GF-D8 (cell line): ENCODE measurements around the gene TAOK1.
A peak's percentile ranks its signal among the peaks of the same experiment; 100 is the strongest.

ENCODE experiments used
- DNase-seq: peaks from one replicate; lab custom pipeline; 2025; lab: John Stamatoyannopoulos, UW

Gene TAOK1

DNA sequence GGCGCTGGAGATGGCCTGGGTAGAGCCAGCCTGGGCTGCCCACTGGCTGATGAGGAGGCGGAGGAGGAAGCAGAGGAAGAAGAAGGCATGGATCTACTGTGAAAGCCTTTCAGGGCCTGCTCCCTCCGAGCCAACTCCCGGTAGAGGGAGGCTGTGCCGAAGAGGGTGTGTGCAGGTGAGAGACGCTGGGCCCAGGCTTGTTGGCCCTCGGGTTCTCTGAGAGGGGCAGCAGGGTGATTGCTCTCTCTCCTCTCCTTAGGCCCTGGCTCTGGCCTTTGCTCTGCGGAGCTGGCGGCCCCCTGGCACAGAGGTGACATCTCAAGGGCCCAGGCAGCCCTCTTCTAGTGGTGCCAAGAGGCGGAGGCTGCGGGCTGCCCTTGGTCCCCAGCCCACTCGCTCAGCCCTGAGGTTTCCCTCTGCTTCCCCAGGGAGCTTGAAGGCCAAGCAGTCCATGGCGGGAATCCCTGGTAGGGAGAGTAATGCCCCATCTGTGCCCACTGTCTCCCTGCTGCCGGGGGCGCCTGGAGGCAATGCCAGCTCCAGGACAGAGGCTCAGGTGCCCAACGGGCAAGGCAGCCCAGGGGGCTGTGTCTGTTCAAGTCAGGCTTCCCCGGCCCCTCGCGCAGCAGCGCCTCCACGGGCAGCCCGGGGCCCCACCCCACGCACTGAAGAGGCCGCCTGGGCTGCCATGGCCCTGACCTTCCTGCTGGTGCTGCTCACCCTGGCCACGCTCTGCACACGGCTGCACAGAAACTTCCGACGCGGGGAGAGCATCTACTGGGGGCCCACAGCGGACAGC, 181.9 kb downstream of the TAOK1 start:
- no peak for DNase-seq

DNA sequence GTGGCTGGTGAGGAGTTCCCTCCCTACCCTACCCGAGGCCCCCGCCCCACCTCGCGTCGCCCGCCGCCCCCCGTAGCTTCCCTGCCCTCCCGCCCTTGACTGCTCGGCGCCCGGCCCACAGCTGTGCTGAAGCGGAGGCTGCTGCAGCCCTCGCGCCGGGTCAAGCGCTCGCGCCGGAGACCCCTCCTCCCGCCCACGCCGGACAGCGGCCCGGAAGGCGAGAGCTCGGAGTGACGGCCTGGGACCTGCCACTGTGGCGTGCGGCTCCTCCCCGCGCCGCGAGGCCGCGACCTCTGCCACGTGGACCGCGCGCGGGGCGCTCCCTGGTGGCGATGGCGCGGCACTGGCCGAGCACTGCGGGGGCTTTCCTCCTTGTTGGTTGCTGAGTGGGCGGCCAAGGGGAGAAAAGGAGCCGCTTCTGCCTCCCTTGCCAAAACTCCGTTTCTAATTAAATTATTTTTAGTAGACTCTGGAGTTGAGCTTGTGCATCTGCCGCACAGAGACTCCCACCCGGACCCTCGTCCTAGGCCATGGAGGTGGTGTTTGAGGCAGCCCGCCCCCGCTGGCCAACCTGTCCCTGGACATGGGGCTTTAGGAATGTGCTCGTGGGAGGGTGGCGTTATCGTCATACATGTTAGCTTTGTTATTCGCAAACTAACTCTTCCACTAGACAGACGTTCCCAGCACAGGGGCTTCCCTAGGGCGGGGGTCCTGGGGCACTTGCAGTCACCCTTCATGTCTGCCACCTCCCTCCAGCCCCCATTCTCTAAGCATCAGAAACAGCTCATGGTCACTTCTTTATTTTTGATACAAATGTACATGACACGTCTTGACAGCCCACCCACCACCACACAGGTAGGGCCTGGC, 182.8 kb downstream of the TAOK1 start:
- no peak for DNase-seq

DNA sequence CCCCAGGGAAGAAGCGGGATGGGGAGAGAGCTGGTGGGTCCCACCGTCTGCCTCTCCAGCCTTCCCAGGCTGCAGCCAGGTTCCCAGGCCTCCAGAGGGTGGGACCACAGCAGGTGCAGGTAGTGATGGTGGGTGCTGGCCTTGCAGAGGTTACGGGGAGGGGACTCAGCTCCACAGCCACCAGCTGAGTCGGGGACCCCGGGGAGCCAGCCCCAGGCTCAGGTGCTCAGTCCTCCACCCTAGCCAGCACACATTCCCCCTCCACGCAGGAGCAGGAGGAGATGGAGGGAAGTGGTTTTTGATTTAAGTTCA, 183.4 kb downstream of the TAOK1 start:
- DNase-seq = no peak

DNA sequence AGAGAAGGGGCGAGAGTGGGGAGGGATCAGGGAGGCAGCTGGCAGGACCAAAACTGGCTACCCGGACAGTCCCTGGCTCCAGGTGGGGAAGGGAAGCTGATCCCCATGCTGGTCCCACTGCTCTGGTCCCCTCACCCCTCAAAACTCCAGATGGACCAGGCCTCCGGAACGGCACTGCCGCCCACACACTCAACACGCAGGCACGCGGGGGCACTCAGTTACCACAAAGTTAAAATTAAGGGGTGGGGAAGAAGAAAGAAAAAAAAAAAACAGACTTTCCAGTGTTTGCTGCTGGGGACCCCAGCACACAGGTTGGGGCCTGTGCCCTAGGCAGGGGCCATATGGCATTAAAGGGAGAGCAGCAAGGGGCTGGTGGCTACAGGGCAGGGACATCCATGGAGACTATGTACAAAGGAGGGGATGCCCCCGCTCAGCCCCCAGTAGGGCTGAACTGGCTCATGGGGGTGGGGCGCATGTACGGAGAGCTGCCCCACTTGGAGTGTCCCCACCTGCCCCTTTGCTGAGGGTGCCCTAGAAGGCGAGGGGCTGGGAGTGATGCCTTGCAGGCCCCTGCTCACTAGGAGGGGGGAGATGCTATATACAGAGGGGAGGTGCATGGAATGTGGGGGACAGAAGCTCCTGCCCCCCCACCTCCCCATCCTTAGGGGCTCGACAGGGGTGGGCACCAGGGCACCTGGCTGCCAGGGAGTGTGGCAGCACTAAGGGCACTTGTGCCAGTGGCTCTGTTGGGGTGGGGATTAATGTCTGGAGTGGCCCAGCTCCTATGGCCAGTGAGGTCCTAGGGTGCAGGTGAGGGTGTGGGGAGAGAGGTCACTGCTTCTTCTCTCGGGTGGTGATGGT, 183.9 kb downstream of the TAOK1 start:
- no peak for DNase-seq

DNA sequence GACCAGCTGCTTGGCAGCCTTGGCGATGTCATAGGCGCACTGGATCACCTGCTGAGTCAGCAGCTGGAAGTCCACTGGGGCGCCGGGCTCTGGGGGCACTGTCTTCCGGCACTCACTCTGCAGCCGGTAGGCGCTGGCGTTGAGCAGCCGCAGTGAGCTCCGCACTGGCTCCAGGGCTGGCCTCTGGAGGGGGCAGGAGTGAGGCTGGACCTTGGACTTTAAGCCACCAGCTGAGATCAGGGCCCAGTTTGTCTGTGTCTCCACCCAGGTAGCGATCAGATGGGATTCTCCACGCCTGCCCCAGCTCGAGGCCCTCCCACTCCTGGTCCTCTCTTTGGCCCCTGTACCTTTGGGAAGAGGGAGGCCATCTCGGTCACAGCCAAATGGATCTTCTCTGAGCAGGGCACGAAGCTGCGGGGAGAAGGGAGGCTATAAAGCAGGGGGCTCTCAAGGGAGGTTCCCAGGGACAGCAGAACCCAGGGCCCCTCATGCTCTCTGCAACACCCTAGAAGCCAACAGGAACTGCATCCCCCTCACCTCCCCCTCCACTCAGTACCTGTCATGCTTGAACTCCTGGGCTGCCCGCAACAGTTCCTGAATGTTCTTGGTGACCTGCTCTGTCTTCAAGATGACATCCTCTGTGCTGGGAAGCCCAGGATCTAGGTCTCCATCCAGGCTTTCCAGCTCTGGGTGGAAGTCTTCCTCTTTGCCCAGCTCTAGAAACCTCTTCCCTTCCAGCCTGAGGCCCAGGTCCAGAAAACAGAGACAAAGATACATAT, 184.8 kb downstream of the TAOK1 start:
- no peak for DNase-seq

DNA sequence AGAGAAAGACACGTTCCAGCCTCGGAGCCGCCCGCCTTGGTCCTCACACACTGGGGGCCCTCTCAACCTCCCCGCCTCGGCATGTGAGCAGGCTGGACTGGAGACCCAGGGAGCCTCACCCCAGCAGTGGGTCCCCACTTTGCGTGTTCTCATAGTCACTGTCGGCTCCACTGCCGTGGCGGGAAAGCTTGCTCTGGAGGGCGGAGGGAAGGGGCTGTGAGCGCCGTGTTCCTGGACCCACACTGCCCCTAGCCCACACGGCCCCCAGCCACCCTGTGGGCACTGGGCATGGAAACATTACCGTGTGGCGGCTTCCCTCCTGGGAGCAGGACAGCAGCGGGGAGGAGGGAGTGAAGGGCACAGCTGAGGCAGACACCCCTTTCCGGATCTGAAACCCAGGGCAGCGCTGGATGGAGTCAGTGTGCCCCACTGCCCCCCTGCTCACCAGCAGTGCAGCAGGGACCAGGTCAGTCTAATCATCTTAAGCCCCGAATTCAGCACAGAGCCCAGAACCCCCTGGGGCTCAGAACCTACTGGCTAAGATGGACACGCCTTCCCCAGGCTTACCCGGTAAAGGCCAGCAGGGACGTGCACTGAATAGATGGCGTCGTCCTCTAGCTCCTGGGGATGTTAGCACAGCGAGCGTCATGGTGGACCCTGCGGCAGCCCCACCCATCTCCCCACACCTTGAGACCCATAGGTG, 185.5 kb downstream of the TAOK1 start:
- DNase-seq = no peak

DNA sequence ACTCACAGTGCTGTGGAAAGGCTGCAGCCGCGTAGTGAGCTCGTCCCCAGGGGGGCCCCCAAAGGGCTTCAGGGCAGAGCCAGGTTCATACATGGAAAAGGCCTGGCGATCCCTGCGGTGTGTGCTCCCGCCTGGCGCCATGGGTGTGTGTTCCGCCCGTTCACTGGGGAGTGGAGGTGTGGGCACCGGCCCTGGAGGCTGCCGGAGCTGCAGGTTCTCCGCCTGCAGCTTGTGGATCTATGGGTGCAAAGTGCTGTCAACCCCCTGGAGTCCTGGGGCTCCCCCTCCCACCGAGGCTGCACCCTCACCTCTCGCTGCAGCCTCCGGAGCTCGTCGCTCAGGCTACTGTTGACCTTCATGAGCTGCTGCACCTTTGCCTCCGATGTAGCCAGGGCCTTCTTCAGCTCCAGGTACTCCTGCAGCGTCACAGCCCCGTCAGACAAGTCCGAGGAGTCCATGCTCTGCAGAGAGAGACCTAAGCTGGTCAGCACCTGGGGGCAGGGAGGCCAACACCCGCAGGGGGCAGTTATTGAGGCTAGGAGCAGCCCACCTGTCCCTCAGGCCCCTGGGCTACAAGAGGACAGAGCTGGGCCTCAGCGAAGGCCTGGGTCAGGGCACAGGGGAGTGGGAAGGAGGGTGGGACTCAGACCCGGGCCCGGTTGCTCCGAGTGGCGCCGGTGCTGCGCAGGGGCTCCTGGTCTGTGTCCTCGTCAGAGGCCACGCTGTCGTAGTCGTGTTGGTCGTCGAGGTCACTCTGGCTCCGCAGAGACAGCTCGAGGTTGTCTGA, 186.2 kb downstream of the TAOK1 start:
- no peak for DNase-seq

DNA sequence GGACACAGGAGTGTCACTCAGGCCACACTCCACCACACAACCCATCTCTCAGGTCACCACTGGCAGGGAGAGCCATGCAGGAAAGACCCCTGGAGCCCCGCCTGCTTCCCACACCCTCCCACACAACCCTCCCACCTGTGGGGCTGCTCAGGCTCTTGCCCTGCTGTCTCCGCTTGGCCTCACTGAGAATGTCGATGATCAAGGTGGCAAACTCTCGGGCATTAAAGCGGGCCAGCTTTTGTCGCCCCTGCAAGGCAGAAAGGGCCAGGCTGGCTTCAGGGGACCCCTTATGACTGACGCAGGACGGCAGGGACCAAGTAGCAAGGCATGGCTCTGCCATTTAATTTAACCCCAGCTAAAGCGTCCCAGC, 186.8 kb downstream of the TAOK1 start:
- no peak for DNase-seq

DNA sequence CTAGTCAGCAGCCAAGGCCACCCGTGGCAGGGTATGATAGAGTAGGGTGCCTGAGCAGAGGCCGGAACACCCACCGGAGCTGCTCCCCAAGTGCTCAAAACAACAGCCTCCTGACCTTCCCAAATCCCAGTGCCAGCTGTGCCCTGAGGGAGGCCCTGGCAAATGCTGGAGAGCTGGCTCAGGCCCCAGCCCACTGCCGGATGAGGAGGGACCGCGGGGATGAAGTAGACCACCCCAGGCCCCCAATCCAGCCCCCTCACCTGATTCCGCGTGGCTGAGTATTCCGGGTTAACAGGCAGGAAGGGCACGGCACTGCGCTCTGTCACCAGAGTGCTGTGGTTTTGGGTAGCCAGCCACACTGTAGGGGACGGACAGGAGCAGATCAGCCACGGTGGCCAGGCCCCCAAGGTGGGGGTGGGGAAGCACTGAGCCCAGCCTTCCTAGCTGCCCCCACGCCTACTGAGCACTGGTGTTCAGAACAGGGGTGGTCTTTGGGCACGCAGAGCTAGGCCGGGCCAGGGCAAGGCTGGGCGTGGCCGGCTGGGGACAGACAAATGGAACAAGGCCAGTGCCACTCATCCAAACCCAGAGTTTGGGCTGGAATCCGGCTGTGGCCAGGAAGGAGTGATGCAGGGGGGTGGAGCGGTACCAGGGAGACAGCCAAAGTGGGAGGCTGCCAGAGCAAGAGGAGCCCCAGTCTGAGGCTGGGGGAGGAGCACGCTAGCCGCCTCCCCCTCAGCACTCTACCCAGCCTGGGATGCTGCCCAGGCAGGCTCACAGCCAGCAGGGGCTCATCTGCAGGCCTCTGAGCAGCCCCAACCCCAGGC, 187.4 kb downstream of the TAOK1 start:
- no peak for DNase-seq

DNA sequence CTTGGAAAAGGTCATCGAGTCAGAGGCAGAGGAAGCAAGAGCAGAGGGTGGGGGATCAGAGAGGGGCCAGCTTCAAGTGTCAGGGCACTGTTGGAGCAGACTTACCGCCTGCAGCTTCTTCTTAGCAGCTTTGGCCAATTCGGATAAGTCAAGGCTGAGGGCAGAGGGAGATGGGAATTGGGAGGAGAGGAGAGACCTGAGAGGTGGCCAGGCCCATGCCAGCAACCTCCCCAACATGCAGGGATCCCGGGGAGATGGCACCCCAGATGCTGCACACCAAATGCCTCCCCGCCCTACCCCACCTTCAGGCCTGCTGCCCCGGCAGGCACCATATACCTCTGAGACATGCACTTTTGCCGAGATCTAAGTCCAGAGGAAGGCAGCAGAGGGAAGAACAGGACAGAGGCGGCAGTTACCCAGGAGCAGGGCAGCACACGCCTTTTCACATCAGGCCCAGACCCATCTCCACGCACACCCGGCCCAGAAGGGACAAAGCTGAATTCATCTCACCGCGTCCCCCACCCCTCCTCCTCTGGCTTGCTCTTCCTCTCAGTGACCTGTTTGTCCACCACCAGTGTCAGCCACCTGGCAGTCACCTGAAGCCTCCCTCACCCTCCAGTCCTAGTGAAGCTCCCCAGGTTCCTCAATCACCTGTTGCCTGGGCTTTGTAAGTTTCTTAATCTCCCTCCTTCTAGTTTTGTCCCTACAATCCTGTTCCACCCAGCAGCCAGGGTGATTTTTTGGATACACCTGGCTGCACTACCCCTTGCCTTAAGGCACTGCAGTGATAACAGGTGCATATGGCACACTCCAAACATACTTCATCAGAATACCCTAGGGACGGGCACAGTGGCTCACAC, 188.7 kb downstream of the TAOK1 start:
- no peak for DNase-seq

DNA sequence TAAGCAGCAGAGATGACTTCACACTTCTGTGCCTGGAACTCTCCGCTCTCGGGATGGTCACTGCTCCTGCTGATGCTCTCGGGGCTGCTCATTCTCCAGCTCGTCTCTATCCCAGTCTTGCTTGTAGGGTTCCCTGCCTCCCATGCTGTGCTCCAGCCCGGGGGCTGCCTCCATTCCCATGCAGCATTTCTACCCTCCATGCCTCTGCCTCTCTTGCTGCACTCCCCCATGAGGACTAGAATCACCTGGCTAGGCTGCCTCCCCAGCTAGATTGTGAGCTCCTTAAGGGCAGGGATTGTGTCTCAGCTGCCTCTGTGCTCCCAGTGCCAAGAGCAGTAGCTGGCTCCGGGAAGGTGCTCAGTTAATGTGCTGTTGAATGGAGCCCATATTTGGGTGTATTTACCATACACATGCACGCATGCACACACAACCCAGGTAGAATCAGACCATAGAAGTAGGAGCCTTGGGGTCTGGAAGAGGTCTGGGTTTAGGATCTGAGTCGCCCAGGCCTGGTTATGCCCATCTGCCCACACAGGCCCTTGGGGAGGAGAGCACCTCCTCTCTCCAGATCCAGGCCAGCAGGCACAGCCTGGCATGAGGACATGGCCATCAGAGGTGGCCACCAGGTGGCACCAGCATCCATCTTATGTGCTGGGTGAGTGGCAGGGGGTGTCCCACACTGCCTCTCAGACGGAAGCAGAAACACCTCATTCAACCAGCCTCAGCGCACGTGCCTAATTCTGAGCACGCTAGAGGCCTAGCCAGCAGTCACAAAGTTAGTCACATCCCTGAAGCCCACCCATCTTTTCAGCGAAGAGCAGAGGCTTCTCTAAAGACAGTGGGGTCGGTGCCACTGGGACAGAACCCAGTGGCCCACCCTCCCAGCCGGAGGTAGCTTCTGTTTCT, 190.0 kb downstream of the TAOK1 start:
- peak; percentile 36 for DNase-seq

DNA sequence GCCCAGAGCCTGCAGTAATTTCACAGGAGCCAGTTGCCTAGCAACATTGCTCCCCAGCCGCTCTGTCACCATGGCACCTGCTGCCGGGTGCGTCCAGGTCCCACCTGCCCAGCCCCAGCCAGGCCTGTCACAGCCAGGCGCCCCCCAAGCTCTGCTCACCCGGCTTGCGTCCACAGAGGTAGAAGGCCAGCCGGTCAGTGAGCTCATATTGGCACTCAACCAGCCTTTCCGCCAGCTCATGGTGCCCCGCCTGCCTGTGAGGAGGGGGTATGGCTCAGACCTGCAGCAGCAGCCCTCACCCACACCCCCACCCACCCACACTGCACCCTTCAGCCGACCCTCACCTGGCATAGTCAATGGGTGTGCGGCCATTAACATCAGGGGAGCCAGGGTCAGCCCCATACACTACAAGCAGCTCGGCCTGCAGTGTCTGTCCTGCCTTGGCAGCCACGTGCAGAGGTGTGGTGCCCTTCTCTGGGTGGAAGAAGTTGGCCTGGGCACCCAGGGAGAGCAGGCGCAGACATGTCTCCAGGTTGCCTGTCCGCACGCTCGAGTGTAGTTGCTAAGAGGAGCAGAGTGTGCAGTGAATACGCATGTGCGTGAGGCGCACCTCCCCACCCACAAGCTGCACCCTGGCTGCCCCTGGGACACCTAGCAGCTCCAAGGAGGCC, 191.6 kb downstream of the TAOK1 start:
- DNase-seq = no peak

DNA sequence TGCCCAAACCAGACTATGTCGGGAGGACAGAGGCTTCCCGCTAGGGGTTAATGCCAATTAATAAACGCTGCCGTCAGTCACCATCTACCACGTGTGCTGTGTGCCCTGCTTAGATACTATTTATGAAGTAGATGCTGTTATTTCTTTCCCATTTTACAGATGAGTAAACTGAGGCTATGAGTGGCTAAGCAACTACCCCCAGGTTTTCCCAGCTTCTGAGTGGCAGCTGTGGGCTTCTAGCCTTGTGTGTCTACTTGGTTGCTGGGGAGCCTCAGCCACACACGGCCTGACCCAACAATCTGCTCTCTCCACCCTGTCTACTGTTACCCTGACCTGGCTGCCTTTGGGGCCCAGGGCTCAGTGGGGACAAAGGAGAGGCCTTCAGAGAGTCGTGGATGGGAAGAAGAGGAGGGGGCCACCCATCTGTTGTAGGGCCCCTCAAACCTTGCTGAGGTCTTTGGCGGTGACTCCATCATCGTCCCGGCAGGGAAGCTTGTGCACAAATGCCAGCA, 192.1 kb downstream of the TAOK1 start:
- DNase-seq = no peak

DNA sequence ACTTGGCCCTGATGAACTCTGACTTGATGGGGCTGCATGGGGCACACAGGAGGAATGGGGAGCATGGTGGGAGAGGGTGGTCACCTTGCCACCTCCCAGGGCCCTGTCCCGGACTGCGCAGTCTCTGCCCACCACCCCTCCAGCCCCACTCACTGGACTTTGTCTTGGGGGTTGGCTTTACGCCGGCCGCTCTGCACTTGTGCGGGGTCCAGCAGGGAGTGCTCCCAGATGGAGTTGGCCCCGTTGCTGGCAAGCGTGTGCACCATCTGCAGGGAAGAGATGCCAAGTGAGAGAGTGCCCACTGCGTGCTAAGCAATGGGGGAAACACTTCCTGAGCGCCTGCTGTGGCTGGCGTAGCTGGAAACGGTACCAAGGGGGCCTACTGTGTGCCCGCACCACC, 192.6 kb downstream of the TAOK1 start:
- DNase-seq = no peak

DNA sequence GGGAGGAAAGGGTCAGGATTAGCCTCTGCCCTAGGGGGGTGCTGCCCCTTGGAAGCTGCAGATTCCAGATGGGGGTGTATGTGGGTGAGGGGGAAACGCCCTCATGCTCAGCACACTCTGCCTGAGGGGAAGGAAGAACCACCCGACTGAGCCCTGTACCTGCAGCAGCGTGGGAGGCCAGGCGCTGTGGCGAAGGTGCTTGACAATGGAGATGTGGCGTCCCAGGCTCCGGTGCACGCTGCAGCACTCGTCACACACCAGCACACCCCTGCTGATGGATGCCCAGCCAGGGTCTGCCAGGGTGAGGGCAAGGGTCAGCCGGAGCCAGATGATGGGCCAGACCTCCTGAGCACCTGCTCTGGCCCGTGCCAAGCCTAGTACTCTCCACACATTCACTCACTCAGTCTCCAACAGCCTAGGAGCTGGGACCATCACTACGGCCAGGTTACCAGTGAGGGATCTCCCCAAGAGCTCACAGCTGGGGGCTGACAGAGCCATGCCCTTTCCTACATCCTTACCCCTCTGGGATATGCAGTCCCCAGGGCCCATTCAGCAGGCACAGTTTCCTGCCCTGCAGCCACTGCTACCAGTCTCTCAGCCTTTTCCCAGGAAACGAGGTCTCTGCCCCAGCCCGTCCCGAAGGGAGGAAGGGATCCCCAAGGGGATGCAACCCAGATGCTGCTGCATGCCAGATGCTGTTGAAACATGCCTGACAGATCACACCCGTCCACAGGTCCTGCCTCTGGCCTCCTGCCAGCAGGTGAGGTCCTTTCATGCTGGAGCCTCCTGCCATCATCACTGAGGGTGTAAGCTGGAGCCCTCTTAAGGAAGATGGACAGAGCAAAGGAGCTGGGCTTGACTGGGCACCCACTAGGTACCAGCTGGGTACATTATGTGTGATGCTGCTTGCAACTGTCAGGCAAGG, 193.4 kb downstream of the TAOK1 start:
- DNase-seq = no peak
